ENCODE results near the gene LDAH. TPM values are rescaled to one million over a fixed set of nuclear protein-coding genes. Genes with fewer than 3 reads are reported as not detected.

The LDAH gene
- total and polyA plus RNA-seq, 2 donors (not counting 1 experiment from before 2014, with no cell fraction given), result 9.0 to 31.3 TPM

DNA sequence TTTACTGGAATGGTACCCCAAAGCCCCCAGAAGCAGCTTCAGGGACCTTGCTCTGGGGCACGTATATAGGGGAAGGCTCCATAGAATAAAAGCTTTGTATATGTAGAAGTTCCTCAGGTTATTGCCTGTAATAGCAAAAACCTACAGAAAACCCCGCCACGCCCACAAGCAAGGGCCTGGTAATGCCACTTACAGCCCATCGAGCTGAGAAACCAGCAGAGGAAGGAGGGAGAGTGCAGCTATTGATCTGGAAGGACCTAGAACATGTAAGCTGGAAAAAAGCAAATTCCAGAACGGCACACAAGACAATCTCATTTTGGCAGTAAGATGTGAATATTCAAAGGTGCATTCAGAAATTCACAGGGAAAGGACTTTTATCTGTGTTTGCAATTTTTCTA, 187.8 kb downstream of the LDAH start:
- Histone ChIP-seq H3K9me3 (ENCODE audit: control extremely low read depth in 1 of 3, control insufficient read depth in 2 of 3, insufficient read depth in 1 of 3, low read length in 2 of 3) (no peaks in the 10 kb centered on the region), H3K4me3 (ENCODE audit: control extremely low read depth in 1 of 5, extremely low read depth in 1 of 5, insufficient read depth in 1 of 5, low read depth in 2 of 5, low read length in 4 of 5) (no peak overlapping the region), H3K4me2 (replicated peaks; ENCODE audit: low read depth, low read length, poor library complexity, severe bottlenecking) (no peak overlapping the region), H3K36me3 (replicated peaks in 1 of 2; ENCODE audit: control extremely low read depth in 1 of 2, control insufficient read depth in 1 of 2, extremely low read depth in 1 of 2, insufficient read depth in 2 of 2, low read length in 1 of 2) (peaks cover 0 to 40% of the 10 kb centered on the region in 2 experiments), H3K27ac (ENCODE audit: low read length in 2 of 2) (no peak overlapping the region), H2AFZ (ENCODE audit: insufficient read depth, low read depth, low read length, poor library complexity, severe bottlenecking) (no peak overlapping the region), H4K20me1 (ENCODE audit: control insufficient read depth, insufficient read depth, low read length, poor library complexity, severe bottlenecking) (peaks cover 9% of the 10 kb centered on the region), H3K9ac (ENCODE audit: low read length) (no peak overlapping the region), H3K79me2 (ENCODE audit: control insufficient read depth, insufficient read depth, low read length) (peaks cover 6% of the 10 kb centered on the region), H3K27me3 (replicated peaks in 1 of 4; ENCODE audit: control extremely low read depth in 1 of 4, control insufficient read depth in 3 of 4, insufficient read depth in 4 of 4, low read length in 3 of 4) (no peaks in the 10 kb centered on the region), H3K4me1 (ENCODE audit: control insufficient read depth in 2 of 2, insufficient read depth in 2 of 2, low read length in 2 of 2) (peaks cover 0 to 2% of the 10 kb centered on the region in 2 donors)
- Mint-ChIP-seq H3K27ac (no peak overlapping the region), H3K27me3 (no peaks in the 10 kb centered on the region), H3K4me1 (peaks cover 11% of the 10 kb centered on the region), H3K9me3 (ENCODE audit: insufficient read depth) (no peaks in the 10 kb centered on the region), H3K4me3 (no peak overlapping the region)
- ChIA-PET CTCF (interaction anchor here (0.5 to 5.6 kb wide), 15 partner anchors 7 to 893 kb away, joined by 3 to 50 read pairs (median 4); partner anchors contain the start of genes HS1BP3 and RHOB), POLR2A (no interaction called here)
- WGBS (ENCODE audit: insufficient coverage), result 86% methylated on average over 3 of the region's 5 CpGs
- TF ChIP-seq, protein P1, sequence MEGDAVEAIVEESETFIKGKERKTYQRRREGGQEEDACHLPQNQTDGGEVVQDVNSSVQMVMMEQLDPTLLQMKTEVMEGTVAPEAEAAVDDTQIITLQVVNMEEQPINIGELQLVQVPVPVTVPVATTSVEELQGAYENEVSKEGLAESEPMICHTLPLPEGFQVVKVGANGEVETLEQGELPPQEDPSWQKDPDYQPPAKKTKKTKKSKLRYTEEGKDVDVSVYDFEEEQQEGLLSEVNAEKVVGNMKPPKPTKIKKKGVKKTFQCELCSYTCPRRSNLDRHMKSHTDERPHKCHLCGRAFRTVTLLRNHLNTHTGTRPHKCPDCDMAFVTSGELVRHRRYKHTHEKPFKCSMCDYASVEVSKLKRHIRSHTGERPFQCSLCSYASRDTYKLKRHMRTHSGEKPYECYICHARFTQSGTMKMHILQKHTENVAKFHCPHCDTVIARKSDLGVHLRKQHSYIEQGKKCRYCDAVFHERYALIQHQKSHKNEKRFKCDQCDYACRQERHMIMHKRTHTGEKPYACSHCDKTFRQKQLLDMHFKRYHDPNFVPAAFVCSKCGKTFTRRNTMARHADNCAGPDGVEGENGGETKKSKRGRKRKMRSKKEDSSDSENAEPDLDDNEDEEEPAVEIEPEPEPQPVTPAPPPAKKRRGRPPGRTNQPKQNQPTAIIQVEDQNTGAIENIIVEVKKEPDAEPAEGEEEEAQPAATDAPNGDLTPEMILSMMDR (IDR thresholded peaks at IDR 0.05), result no peak
- no peak for TF ChIP-seq EZH2 (IDR thresholded peaks at IDR 0.05; ENCODE audit: borderline replicate concordance, insufficient read depth, low read depth, low read length, poor library complexity, severe bottlenecking)
- no peak for ATAC-seq (ENCODE audit: low read depth)
- intact Hi-C loops (cut with micrococcal nuclease), result no loop called here
- no peak for DNase-seq

DNA sequence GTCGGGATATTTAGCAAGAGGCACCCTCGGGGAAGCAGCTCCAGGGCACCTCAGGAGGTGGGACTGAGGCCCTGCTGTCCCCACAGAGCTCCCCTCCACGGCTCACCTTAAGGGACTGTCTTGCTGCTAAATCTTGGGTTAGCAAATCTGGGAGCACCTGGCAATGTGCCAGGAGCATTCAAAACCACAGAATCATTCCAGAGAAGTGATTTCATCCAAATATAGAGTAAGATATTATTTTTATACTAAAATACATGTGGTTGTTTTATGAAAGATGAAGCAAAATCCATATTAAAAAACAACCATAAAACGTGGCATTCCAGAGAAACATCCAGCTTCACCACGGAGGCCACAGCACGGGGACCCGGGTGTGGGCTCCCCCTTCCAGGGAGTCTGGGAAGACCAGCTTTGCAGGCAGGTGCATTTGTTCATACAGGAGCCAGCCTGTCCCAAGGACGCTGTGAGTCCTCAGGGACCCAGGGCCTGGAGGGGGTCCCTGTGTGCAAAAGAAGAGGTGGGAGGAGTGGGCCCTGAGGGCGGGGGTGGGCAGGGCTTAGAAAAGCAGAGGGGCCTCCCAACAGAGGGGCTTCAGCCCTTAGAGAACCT, 188.3 kb downstream of the LDAH start:
- Mint-ChIP-seq H3K9me3 (ENCODE audit: insufficient read depth) (no peaks in the 10 kb centered on the region), H3K4me3 (no peak overlapping the region), H3K27ac (no peak overlapping the region), H3K27me3 (no peaks in the 10 kb centered on the region), H3K4me1 (peaks cover 11% of the 10 kb centered on the region)
- Histone ChIP-seq H3K4me1 (ENCODE audit: control insufficient read depth in 2 of 2, insufficient read depth in 2 of 2, low read length in 2 of 2) (peaks cover 0 to 2% of the 10 kb centered on the region in 2 donors), H3K27ac (ENCODE audit: low read length in 2 of 2) (no peak overlapping the region), H3K4me2 (replicated peaks; ENCODE audit: low read depth, low read length, poor library complexity, severe bottlenecking) (no peak overlapping the region), H2AFZ (ENCODE audit: insufficient read depth, low read depth, low read length, poor library complexity, severe bottlenecking) (no peak overlapping the region), H4K20me1 (ENCODE audit: control insufficient read depth, insufficient read depth, low read length, poor library complexity, severe bottlenecking) (peaks cover 10% of the 10 kb centered on the region), H3K4me3 (ENCODE audit: control extremely low read depth in 1 of 5, extremely low read depth in 1 of 5, insufficient read depth in 1 of 5, low read depth in 2 of 5, low read length in 4 of 5) (no peak overlapping the region), H3K79me2 (ENCODE audit: control insufficient read depth, insufficient read depth, low read length) (peaks cover 6% of the 10 kb centered on the region), H3K36me3 (replicated peaks in 1 of 2; ENCODE audit: control extremely low read depth in 1 of 2, control insufficient read depth in 1 of 2, extremely low read depth in 1 of 2, insufficient read depth in 2 of 2, low read length in 1 of 2) (peaks cover 0 to 34% of the 10 kb centered on the region in 2 experiments), H3K27me3 (replicated peaks in 1 of 4; ENCODE audit: control extremely low read depth in 1 of 4, control insufficient read depth in 3 of 4, insufficient read depth in 4 of 4, low read length in 3 of 4) (no peaks in the 10 kb centered on the region), H3K9me3 (ENCODE audit: control extremely low read depth in 1 of 3, control insufficient read depth in 2 of 3, insufficient read depth in 1 of 3, low read length in 2 of 3) (no peaks in the 10 kb centered on the region), H3K9ac (ENCODE audit: low read length) (no peak overlapping the region)
- ChIA-PET CTCF (interaction anchor here (0.7 to 5.6 kb wide), 16 partner anchors 8 to 227 kb away, joined by 3 to 50 read pairs (median 4); partner anchors contain the start of genes HS1BP3 and RHOB), POLR2A (no interaction called here)
- TF ChIP-seq EZH2 (IDR thresholded peaks at IDR 0.05; ENCODE audit: borderline replicate concordance, insufficient read depth, low read depth, low read length, poor library complexity, severe bottlenecking), result no peak
- TF ChIP-seq, protein P1 (IDR thresholded peaks at IDR 0.05), result no peak
- 97% methylated on average over 7 of the region's 9 CpGs for WGBS (ENCODE audit: insufficient coverage)
- ATAC-seq (ENCODE audit: low read depth) (no peak), DNase-seq (no peak)
- intact Hi-C loops (cut with micrococcal nuclease), result no loop called here
